A673 (cell line): ENCODE data around the gene SLCO2A1. TPM values are rescaled to one million over a fixed set of nuclear protein-coding genes. Genes with fewer than 3 reads are reported as not detected.

Source experiments
- BruUV-seq: library from RNA; stranded (reverse); fragments of 400-500 nt; replicated peaks from 2 replicates; lab custom pipeline; 2021; lab: Mats Ljungman, UMichigan
- CTCF ChIA-PET: fragments of 300-600 bp; sonication (Branson Sonifier 250); formaldehyde crosslinking; loops from one replicate; lab custom pipeline; 2022; ENCODE audit warnings: antibody characterized with exemption; lab: Charles Lee
- POLR2A ChIA-PET: fragments of 300-600 bp; sonication (Branson Sonifier 250); formaldehyde crosslinking; loops from one replicate; lab custom pipeline; 2022; ENCODE audit warnings: antibody characterized with exemption; ENCODE audit not compliant: low non-redundant PET; lab: Charles Lee
- DNase-seq: peaks from one replicate; pipeline ENCODE4 v3.0.0-alpha.2; 2015; ENCODE audit warnings: low spot score
- H3K27ac ChIP-seq: fragments of 200-600 bp; sonication (generic); 2 replicates; pipeline ENCODE4 v1.5.1; 2016; ENCODE audit warnings: mixed run types, low read depth, mild to moderate bottlenecking, mixed read lengths, antibody characterized with exemption, low read length; ENCODE audit not compliant: poor library complexity, severe bottlenecking
- H3K27me3 ChIP-seq: fragments of 200-600 bp; sonication (generic); replicated peaks from 2 replicates; pipeline ENCODE4 v1.6.1; 2017; ENCODE audit warnings: mixed run types, low read depth, mild to moderate bottlenecking, mixed read lengths, antibody characterized with exemption, low read length; ENCODE audit not compliant: insufficient read depth, poor library complexity
- H3K36me3 ChIP-seq: fragments of 200-600 bp; sonication (generic); 2 replicates; pipeline ENCODE4 v1.6.1; 2016; ENCODE audit warnings: mixed run types, mild to moderate bottlenecking, mixed read lengths, antibody characterized with exemption, low read length; ENCODE audit not compliant: insufficient read depth, poor library complexity, severe bottlenecking
- H3K4me1 ChIP-seq: fragments of 200-600 bp; sonication (generic); 2 replicates; pipeline ENCODE4 v1.6.1; 2017; ENCODE audit warnings: mixed run types, mild to moderate bottlenecking, mixed read lengths, antibody characterized with exemption, low read length; ENCODE audit not compliant: insufficient read depth, poor library complexity, severe bottlenecking
- H3K4me3 ChIP-seq: fragments of 200-600 bp; sonication (generic); 2 replicates; pipeline ENCODE4 v1.5.1; 2016; ENCODE audit warnings: low read depth, mixed run types, mild to moderate bottlenecking, mixed read lengths, low read length; ENCODE audit not compliant: poor library complexity, severe bottlenecking
- H3K9me3 ChIP-seq: fragments of 200-600 bp; sonication (generic); 2 replicates; pipeline ENCODE4 v1.6.1; 2016; ENCODE audit warnings: mixed run types, low read depth, mild to moderate bottlenecking, mixed read lengths, antibody characterized with exemption, low read length; ENCODE audit not compliant: poor library complexity, severe bottlenecking
- CTCF ChIP-seq: fragments of 300-800, 200-600 bp; sonication (generic); conservative IDR thresholded peaks from 2 replicates; pipeline ENCODE4 v1.5.1; 2017; ENCODE audit warnings: low read depth, mild to moderate bottlenecking, antibody characterized with exemption, low read length, moderate library complexity, mixed read lengths
- EZH2 ChIP-seq: fragments of 200-600 bp; sonication (generic); IDR thresholded peaks from 2 replicates; pipeline ENCODE4 v1.6.1; 2017; ENCODE audit warnings: borderline replicate concordance, low read depth, mild to moderate bottlenecking, mixed read lengths, antibody characterized with exemption, low read length; ENCODE audit not compliant: poor library complexity, severe bottlenecking
- intact Hi-C: fragments of 100-400 bp; cut with micrococcal nuclease; formaldehyde crosslinking; loops from one replicate; pipeline ENCODE4 v1.10.0; 2022; ENCODE audit not compliant: unreplicated experiment
- total RNA-seq: library from RNA; stranded (reverse); gene quantifications from 2 replicates; pipeline ENCODE4 v1.2.3, GENCODE V29; 2021

SLCO2A1 gene
- total RNA-seq, 1 experiment from 2014 or later: not detected

- H3K4me3 ChIP-seq: no peak overlapping the region
- no peaks in the 10 kb centered on the region for H3K4me1 ChIP-seq
- ChIA-PET CTCF (no interaction called here), POLR2A (no interaction called here)
- no peaks in the 10 kb centered on the region for H3K9me3 ChIP-seq
- H3K27me3 ChIP-seq: peaks cover 18% of the 10 kb centered on the region
- DNase-seq: no peak
- BruUV-seq: no TSS peak
- H3K36me3 ChIP-seq: no peaks in the 10 kb centered on the region
- intact Hi-C loops: no loop called here
- TF ChIP-seq CTCF: no peak
- TF ChIP-seq EZH2: no peak
- H3K27ac ChIP-seq: no peak overlapping the region
These were observed 26.7 kb downstream of the SLCO2A1 start for GRCh38 chr3:134003066-134003465.

DNA sequence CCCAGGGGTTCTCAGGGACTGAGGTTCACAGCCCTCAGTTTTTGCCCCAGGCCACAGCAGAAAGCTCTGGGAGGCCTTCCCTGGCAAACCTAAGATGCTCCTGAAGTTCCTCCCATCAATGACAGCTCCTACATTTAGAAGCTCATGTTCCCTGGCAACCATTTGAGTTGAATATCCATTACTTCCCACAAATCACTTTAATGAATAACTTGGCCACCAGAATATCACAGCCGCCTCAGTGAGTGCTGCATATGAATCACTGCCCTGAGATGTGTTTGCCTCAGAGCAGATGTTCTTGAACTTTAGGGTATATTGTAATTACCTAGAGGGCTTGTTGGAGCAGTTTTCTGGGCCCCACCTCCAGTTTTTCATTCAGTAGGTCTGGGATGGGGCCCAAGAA is 27.4 kb downstream of the SLCO2A1 start:
- Histone ChIP-seq H3K27ac (no peak overlapping the region), H3K4me1 (no peaks in the 10 kb centered on the region), H3K9me3 (no peaks in the 10 kb centered on the region), H3K4me3 (no peak overlapping the region), H3K36me3 (no peaks in the 10 kb centered on the region), H3K27me3 (peaks cover 18% of the 10 kb centered on the region)
- no peak for TF ChIP-seq EZH2
- TF ChIP-seq CTCF: no peak
- intact Hi-C loops: no loop called here
- POLR2A ChIA-PET: no interaction called here
- no peak for DNase-seq
- CTCF ChIA-PET: no interaction called here
- BruUV-seq: no TSS peak

- no peak overlapping the region for H3K4me3 ChIP-seq
- TF ChIP-seq CTCF: no peak
- no peak for TF ChIP-seq EZH2
- no peak for DNase-seq
- no peak overlapping the region for H3K27ac ChIP-seq
- no peaks in the 10 kb centered on the region for H3K36me3 ChIP-seq
- ChIA-PET CTCF (no interaction called here), POLR2A (no interaction called here)
- no TSS peak for BruUV-seq
- H3K27me3 ChIP-seq: peaks cover 18% of the 10 kb centered on the region
- H3K9me3 ChIP-seq: no peaks in the 10 kb centered on the region
- intact Hi-C loops: no loop called here
- no peaks in the 10 kb centered on the region for H3K4me1 ChIP-seq
These were observed 28.5 kb downstream of the SLCO2A1 start for GRCh38 chr3:134001251-134001650.
